ENCODE results near the gene ZNF770.

DNA sequence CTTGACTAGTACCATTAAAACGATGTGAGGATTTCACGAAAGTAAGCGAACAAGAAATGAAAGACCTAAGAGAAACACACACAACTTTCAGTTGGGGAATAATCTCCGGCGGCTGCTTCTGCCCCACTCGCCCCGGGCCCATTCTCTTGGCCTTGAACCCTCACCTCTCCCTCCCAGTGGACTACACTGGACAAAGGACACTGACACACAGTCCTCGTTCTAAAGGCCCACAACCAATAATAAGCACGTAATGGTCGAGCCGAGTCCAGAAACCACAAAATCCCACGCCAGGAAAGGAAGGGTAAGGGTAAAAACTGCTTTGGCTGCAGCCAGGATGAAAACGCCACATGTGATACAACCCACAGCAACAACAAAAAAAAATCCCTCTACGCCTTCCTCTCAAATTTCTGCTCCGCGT lies 469 bp downstream of the ZNF770 start:
- TF ChIP-seq, protein P1, sequence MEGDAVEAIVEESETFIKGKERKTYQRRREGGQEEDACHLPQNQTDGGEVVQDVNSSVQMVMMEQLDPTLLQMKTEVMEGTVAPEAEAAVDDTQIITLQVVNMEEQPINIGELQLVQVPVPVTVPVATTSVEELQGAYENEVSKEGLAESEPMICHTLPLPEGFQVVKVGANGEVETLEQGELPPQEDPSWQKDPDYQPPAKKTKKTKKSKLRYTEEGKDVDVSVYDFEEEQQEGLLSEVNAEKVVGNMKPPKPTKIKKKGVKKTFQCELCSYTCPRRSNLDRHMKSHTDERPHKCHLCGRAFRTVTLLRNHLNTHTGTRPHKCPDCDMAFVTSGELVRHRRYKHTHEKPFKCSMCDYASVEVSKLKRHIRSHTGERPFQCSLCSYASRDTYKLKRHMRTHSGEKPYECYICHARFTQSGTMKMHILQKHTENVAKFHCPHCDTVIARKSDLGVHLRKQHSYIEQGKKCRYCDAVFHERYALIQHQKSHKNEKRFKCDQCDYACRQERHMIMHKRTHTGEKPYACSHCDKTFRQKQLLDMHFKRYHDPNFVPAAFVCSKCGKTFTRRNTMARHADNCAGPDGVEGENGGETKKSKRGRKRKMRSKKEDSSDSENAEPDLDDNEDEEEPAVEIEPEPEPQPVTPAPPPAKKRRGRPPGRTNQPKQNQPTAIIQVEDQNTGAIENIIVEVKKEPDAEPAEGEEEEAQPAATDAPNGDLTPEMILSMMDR (IDR thresholded peaks at IDR 0.05; ENCODE audit: low read depth, low read length), result no peak
- no peak for TF ChIP-seq EZH2phosphoT487 (IDR thresholded peaks at IDR 0.05; ENCODE audit: low read depth)

Data from OCI-LY3 (cell line).